Right cardiac atrium (tissue), 5 donors: ENCODE measurements around the gene SCG5. TPM values are rescaled to one million over a fixed set of nuclear protein-coding genes. Genes with fewer than 3 reads are reported as not detected.
A peak's percentile ranks its signal among the peaks of the same experiment; 100 is the strongest.

Source experiments
- ATAC-seq, 2 donors: fragments of 200-7000 bp; cut with Tn5 transposase; one replicate each; pipeline versions ENCODE4 v1.8.0 to v1.9.1; 2020; ENCODE audit warnings: moderate library complexity in 2 of 2, mild to moderate bottlenecking in 1 of 2
- DNase-seq, 3 donors: peaks; one replicate each; pipeline ENCODE4 v3.0.0-alpha.2; 2020
- H3K27ac ChIP-seq: one replicate; pipeline ENCODE4 v1.5.1; 2013; ENCODE audit warnings: mild to moderate bottlenecking, low read length, control low read depth, moderate library complexity
- H3K27me3 ChIP-seq: one replicate; pipeline ENCODE4 v1.6.1; 2013; ENCODE audit not compliant: control insufficient read depth, insufficient read depth
- H3K4me1 ChIP-seq: one replicate; pipeline ENCODE4 v1.6.1; 2013; ENCODE audit warnings: low read length; ENCODE audit not compliant: control insufficient read depth, insufficient read depth
- H3K4me3 ChIP-seq: one replicate; pipeline ENCODE4 v1.5.1; 2013; ENCODE audit warnings: low read length, control low read depth
- H3K9me3 ChIP-seq: one replicate; pipeline ENCODE4 v1.6.1; 2013; ENCODE audit warnings: low read length; ENCODE audit not compliant: control insufficient read depth
- WGBS: extraction: QIAGEN DNeasy Blood & Tissue Kit; methylation state at CpG from one replicate; pipeline ENCODE4 v1.1.7; 2013; 5-methylcytosine and 5-hydroxymethylcytosine counted together
- intact Hi-C, 4 donors: fragments of 100-400 bp; cut with DNase I; formaldehyde crosslinking; loops; one replicate each; pipeline versions ENCODE4 v1.11.0 to v1.14.0; 2022 to 2023
- polyA plus RNA-seq: library from polyadenylated mRNA; stranded (reverse); fragments of 200-250 nt; gene quantifications from one replicate; pipeline ENCODE4 v1.2.3, GENCODE V29; 2013
- total RNA-seq, 4 donors: library from RNA; stranded (reverse); fragmentation: NEBNext Ultra II Directional; extraction: Animal tissue kit (Norgen Biotek cat#: 25700); gene quantifications; one replicate each; pipeline ENCODE4 v1.2.1, GENCODE V29; 2021
- donor health status: healthy with polysubstance abuse.
- donor health status: DM: no; HTN: yes; CAD: no.
- donor health status: DM: no; HTN: no; CAD: no.
- donor health status: DM: no; HTN: yes; CAD: no; lungs with severe emphysema.
- donor health status: DM: yes; HTN: yes; CAD: no.

The SCG5 gene
- total and polyA plus RNA-seq, 5 donors = 0.37 to 0.68 (median 0.47) TPM; not detected in 1

GRCh38 chr15:32659340-32660155 lies 18.0 kb downstream of the SCG5 start:
- Histone ChIP-seq H3K4me3 (no peak overlapping the region), H3K27me3 (no peaks in the 10 kb centered on the region), H3K4me1 (peaks cover 3% of the 10 kb centered on the region), H3K27ac (no peak overlapping the region), H3K9me3 (no peaks in the 10 kb centered on the region)
- no peak for DNase-seq
- peak; percentile 22 to 37 for ATAC-seq
- intact Hi-C loops = loop anchor here (5.0 to 10.0 kb wide), 5 partner anchors 183 to 475 kb away; no protein-coding TSS in a partner anchor
- WGBS = 59% methylated on average over 6 of the region's 6 CpGs

GRCh38 chr15:32663671-32664070 lies 22.2 kb downstream of the SCG5 start:
- ATAC-seq = no peak
- Histone ChIP-seq H3K4me3 (no peak overlapping the region), H3K4me1 (peaks cover 3% of the 10 kb centered on the region), H3K27me3 (no peaks in the 10 kb centered on the region), H3K27ac (no peak overlapping the region), H3K9me3 (no peaks in the 10 kb centered on the region)
- no peak for DNase-seq
- intact Hi-C loops = loop anchor here in 3 of 4 donors (5.0 to 10.0 kb wide), 3 partner anchors 179 to 331 kb away; no protein-coding TSS in a partner anchor
- 93% methylated on average over 4 of the region's 4 CpGs for WGBS

GRCh38 chr15:32664796-32665195 lies 23.3 kb downstream of the SCG5 start:
- no peak for DNase-seq
- no peak for ATAC-seq
- H3K27ac ChIP-seq = no peak overlapping the region
- no peaks in the 10 kb centered on the region for H3K9me3 ChIP-seq
- no peaks in the 10 kb centered on the region for H3K4me1 ChIP-seq
- H3K27me3 ChIP-seq = no peaks in the 10 kb centered on the region
- no peak overlapping the region for H3K4me3 ChIP-seq
- intact Hi-C loops = loop anchor here in 3 of 4 donors (5.0 to 10.0 kb wide), 3 partner anchors 178 to 330 kb away; no protein-coding TSS in a partner anchor

- DNase-seq (no peak), ATAC-seq (no peak)
- Histone ChIP-seq H3K27ac (no peak overlapping the region), H3K4me3 (no peak overlapping the region), H3K9me3 (no peaks in the 10 kb centered on the region), H3K27me3 (no peaks in the 10 kb centered on the region), H3K4me1 (no peaks in the 10 kb centered on the region)
- intact Hi-C loops = loop anchor here in 3 of 4 donors (10.0 kb wide), 2 partner anchors 287 to 327 kb away; no protein-coding TSS in a partner anchor
- WGBS = 95% methylated on average over 6 of the region's 6 CpGs
These were observed 25.8 kb downstream of the SCG5 start for GRCh38 chr15:32667321-32667720.

- Histone ChIP-seq H3K4me1 (no peaks in the 10 kb centered on the region), H3K4me3 (no peak overlapping the region), H3K27ac (no peak overlapping the region), H3K9me3 (no peaks in the 10 kb centered on the region), H3K27me3 (no peaks in the 10 kb centered on the region)
- ATAC-seq (no peak), DNase-seq (no peak)
- WGBS = 86% methylated on average over 2 of the region's 2 CpGs
- intact Hi-C loops = loop anchor here in 3 of 4 donors (10.0 kb wide), 2 partner anchors 286 to 326 kb away; no protein-coding TSS in a partner anchor
These were observed 27.4 kb downstream of the SCG5 start for GRCh38 chr15:32668942-32669341.

GRCh38 chr15:32669896-32670611 lies 28.5 kb downstream of the SCG5 start:
- Histone ChIP-seq H3K4me3 (no peak overlapping the region), H3K27me3 (no peaks in the 10 kb centered on the region), H3K27ac (no peak overlapping the region), H3K4me1 (no peaks in the 10 kb centered on the region), H3K9me3 (no peaks in the 10 kb centered on the region)
- 18% methylated on average over 5 of the region's 5 CpGs for WGBS
- DNase-seq = peak; percentile 44 to 67 (median 65)
- ATAC-seq = peak; percentile 75 to 79
- intact Hi-C loops = loop anchor here in 3 of 4 donors (10.0 kb wide), 3 partner anchors 65 to 325 kb away; no protein-coding TSS in a partner anchor

GRCh38 chr15:32670623-32671022 lies 29.1 kb downstream of the SCG5 start:
- H3K4me1 ChIP-seq = no peaks in the 10 kb centered on the region
- intact Hi-C loops = loop anchor here in 1 of 4 donors (10.0 kb wide), 1 partner anchor 64 kb away; no protein-coding TSS in a partner anchor
- no peak overlapping the region for H3K4me3 ChIP-seq
- no peak overlapping the region for H3K27ac ChIP-seq
- no peaks in the 10 kb centered on the region for H3K9me3 ChIP-seq
- no peaks in the 10 kb centered on the region for H3K27me3 ChIP-seq
- no peak for ATAC-seq
- 81% methylated on average over 3 of the region's 3 CpGs for WGBS
- DNase-seq = no peak

- no peak overlapping the region for H3K27ac ChIP-seq
- WGBS = 89% methylated on average over 29 of the region's 29 CpGs
- ATAC-seq (no peak), DNase-seq (no peak)
- no peaks in the 10 kb centered on the region for H3K27me3 ChIP-seq
- H3K9me3 ChIP-seq = no peaks in the 10 kb centered on the region
- H3K4me3 ChIP-seq = no peak overlapping the region
- H3K4me1 ChIP-seq = no peaks in the 10 kb centered on the region
- intact Hi-C loops = loop anchor here in 1 of 4 donors (10.0 kb wide), 1 partner anchor 63 kb away; no protein-coding TSS in a partner anchor
These were observed 30.1 kb downstream of the SCG5 start for GRCh38 chr15:32671339-32672325.

GRCh38 chr15:32674681-32675080 lies 33.2 kb downstream of the SCG5 start:
- no peaks in the 10 kb centered on the region for H3K27me3 ChIP-seq
- 92% methylated on average over 2 of the region's 2 CpGs for WGBS
- intact Hi-C loops = loop anchor here in 1 of 4 donors (10.0 kb wide), 1 partner anchor 60 kb away; no protein-coding TSS in a partner anchor
- no peak overlapping the region for H3K27ac ChIP-seq
- DNase-seq (no peak), ATAC-seq (no peak)
- H3K9me3 ChIP-seq = no peaks in the 10 kb centered on the region
- H3K4me1 ChIP-seq = no peaks in the 10 kb centered on the region
- no peak overlapping the region for H3K4me3 ChIP-seq

- intact Hi-C loops = loop anchor here in 1 of 4 donors (10.0 kb wide), 1 partner anchor 59 kb away; no protein-coding TSS in a partner anchor
- Histone ChIP-seq H3K4me1 (no peaks in the 10 kb centered on the region), H3K27ac (no peak overlapping the region)
These were observed 34.0 kb downstream of the SCG5 start for GRCh38 chr15:32675466-32675865.

More at GRCh38 chr15:32675466-32675865, 34.0 kb downstream of the SCG5 start:
- no peak overlapping the region for H3K4me3 ChIP-seq
- no peak for ATAC-seq
- WGBS = 70% methylated on average over 6 of the region's 6 CpGs
- H3K27me3 ChIP-seq = no peaks in the 10 kb centered on the region
- DNase-seq = no peak
- H3K9me3 ChIP-seq = no peaks in the 10 kb centered on the region
